HepG2 (cell line): Measurements from ENCODE around the gene SDHAF1. TPM values are rescaled to one million over a fixed set of nuclear protein-coding genes. Genes with fewer than 3 reads are reported as not detected.

Experiments
- ATAC-seq: fragments of 200-7000 bp; cut with Tn5 transposase; 3 replicates; pipeline ENCODE4 v1.9.1; 2020; ENCODE audit warnings: mild to moderate bottlenecking, moderate library complexity
- BruUV-seq: library from RNA; stranded (reverse); fragments of 400-500 nt; replicated peaks from 2 replicates; lab custom pipeline; 2021; lab: Mats Ljungman, UMichigan
- CTCF ChIA-PET: fragments of 300-600 bp; formaldehyde crosslinking; extraction: SDS; loops from one replicate; lab custom pipeline; 2021; ENCODE audit warnings: low total read pairs, inconsistent platforms, low intra/inter-chr PET ratio; lab: Yijun Ruan, JAX
- POLR2A ChIA-PET: fragments of 350-600 bp; sonication (Branson Sonifier 250); formaldehyde crosslinking; loops from one replicate; lab custom pipeline; 2020; ENCODE audit warnings: antibody characterized with exemption, inconsistent platforms; lab: Yijun Ruan, JAX
- DNase-seq: peaks from one replicate; pipeline ENCODE4 v3.0.0-alpha.2; 2015; ENCODE audit warnings: low spot score
- FAIRE-seq: peaks from 3 replicates; lab custom pipeline; 2011; peaks lifted over from hg19 to GRCh38; lab: Jason Lieb, UNC
- H2AFZ ChIP-seq: one replicate; pipeline ENCODE4 v1.6.1; 2011; ENCODE audit warnings: low read length, inconsistent platforms
- H3K27ac ChIP-seq: fragments of 300-600 bp; 3 replicates; pipeline ENCODE4 v1.8.0; 2011; ENCODE audit warnings: mixed run types, mild to moderate bottlenecking, mixed read lengths, low read length, inconsistent platforms; ENCODE audit not compliant: insufficient read depth; ENCODE audit errors: extremely low read length
- H3K27me3 ChIP-seq, 2 experiments: fragments of 200-600 bp in 1 of 2; 2 replicates in 1 of 2; 3 replicates in 1 of 2; pipeline versions ENCODE4 v1.6.0 to v1.8.0; 2011; ENCODE audit warnings: low read length in 2 of 2, mild to moderate bottlenecking in 2 of 2, moderate library complexity in 2 of 2, inconsistent platforms in 1 of 2; ENCODE audit not compliant: insufficient read depth in 2 of 2, control insufficient read depth in 1 of 2
- H3K36me3 ChIP-seq, 2 experiments: fragments of 200-600 bp in 1 of 2; replicated peaks in 1 of 2; 2 replicates in 1 of 2; 3 replicates in 1 of 2; pipeline versions ENCODE4 v1.5.1 to v1.8.0; 2011; ENCODE audit warnings: low read length in 2 of 2, inconsistent platforms in 1 of 2; ENCODE audit not compliant: insufficient read depth in 2 of 2, control insufficient read depth in 1 of 2
- H3K4me1 ChIP-seq: 2 replicates; pipeline ENCODE4 v1.5.1; 2012; ENCODE audit warnings: low read length, inconsistent platforms; ENCODE audit not compliant: insufficient read depth
- H3K4me2 ChIP-seq: 2 replicates; pipeline ENCODE4 v1.6.0; 2011; ENCODE audit warnings: low read depth, low read length, inconsistent platforms
- H3K4me3 ChIP-seq, 3 experiments: fragments of 200-600 bp in 1 of 3; sonication (generic), shearing (Covaris generic) in 1 of 3; replicated peaks in 1 of 3; 2 replicates each; pipeline ENCODE4 v1.5.1; 2011 to 2016; ENCODE audit warnings: low read length in 3 of 3, inconsistent platforms in 2 of 3, low read depth in 2 of 3, mild to moderate bottlenecking in 2 of 3, control low read depth in 1 of 3, mixed read lengths in 1 of 3; ENCODE audit not compliant: insufficient read depth in 1 of 3
- H3K79me2 ChIP-seq: one replicate; pipeline ENCODE4 v1.6.1; 2011; ENCODE audit warnings: low read length, inconsistent platforms; ENCODE audit not compliant: insufficient read depth
- H3K9ac ChIP-seq: 2 replicates; pipeline ENCODE4 v1.6.0; 2011; ENCODE audit warnings: mild to moderate bottlenecking, low read depth, low read length, inconsistent platforms; ENCODE audit not compliant: insufficient read depth
- H3K9me3 ChIP-seq: 2 replicates; pipeline ENCODE4 v1.5.1; 2012; ENCODE audit warnings: mild to moderate bottlenecking, low read length
- H4K20me1 ChIP-seq: 2 replicates; pipeline ENCODE4 v1.6.0; 2011; ENCODE audit warnings: inconsistent platforms, mild to moderate bottlenecking, low read length, moderate library complexity; ENCODE audit not compliant: insufficient read depth
- CREB1 ChIP-seq, 2 experiments: fragments of 450-650 bp in 1 of 2; IDR thresholded peaks; 2 replicates each; pipeline ENCODE4 v1.6.1; 2016 to 2017; ENCODE audit warnings: control low read depth in 1 of 2, mild to moderate bottlenecking in 1 of 2, missing compliant biosample characterization in 1 of 2, missing genetic modification characterization in 1 of 2
- STAG1 ChIP-seq: sonication (generic); formaldehyde crosslinking; IDR thresholded peaks from 2 replicates; pipeline ENCODE4 v1.4.0; 2020; ENCODE audit warnings: missing genetic modification reagents
- TAF15 ChIP-seq: fragments of 200-400 bp; formaldehyde crosslinking; IDR thresholded peaks from one replicate; pipeline ENCODE4 v1.6.1; 2018; ENCODE audit warnings: mild to moderate bottlenecking, low read depth, low read length; ENCODE audit not compliant: poor library complexity, severe bottlenecking
- TMF1 ChIP-seq: sonication (generic); formaldehyde crosslinking; IDR thresholded peaks from 2 replicates; pipeline ENCODE4 v1.8.1; 2022; ENCODE audit warnings: low read depth, missing genetic modification reagents
- ZIK1 ChIP-seq: sonication (generic); formaldehyde crosslinking; IDR thresholded peaks from 2 replicates; pipeline ENCODE4 v1.5.0; 2020; ENCODE audit warnings: mild to moderate bottlenecking, low read depth, missing genetic modification reagents, borderline replicate concordance
- ZNF337 ChIP-seq: sonication (generic); formaldehyde crosslinking; IDR thresholded peaks from 2 replicates; pipeline ENCODE4 v1.5.1; 2020; ENCODE audit warnings: missing genetic modification reagents, low read depth, mild to moderate bottlenecking, borderline replicate concordance
- ZNF720 ChIP-seq: sonication (generic); formaldehyde crosslinking; IDR thresholded peaks from 2 replicates; pipeline ENCODE4 v1.4.0; 2020; ENCODE audit warnings: missing genetic modification reagents
- WGBS: methylation state at CpG from one replicate; pipeline ENCODE4 v1.1.6; 2017; ENCODE audit warnings: low lambda C conversion rate; 5-methylcytosine and 5-hydroxymethylcytosine counted together
- in situ Hi-C: cut with HindIII; loops from 2 replicates; pipeline ENCODE4 v1.10.0; 2017; ENCODE audit warnings: low pct_unique_long_range_greater_than_20kb; ENCODE audit not compliant: extremely low pct_ligation_motif_present
- intact Hi-C: fragments of 100-400 bp; cut with micrococcal nuclease; formaldehyde crosslinking; loops from one replicate; pipeline ENCODE4 v1.10.0; 2022; ENCODE audit not compliant: unreplicated experiment
- polyA plus RNA-seq, 8 experiments: library from polyadenylated mRNA; depleted of rRNA in 3 of 8; stranded (reverse) in 7 of 8; unstranded in 1 of 8; fragments of >200 nt; fragmentation: Illumina TruSeq in 4 of 8; extraction: Trizol in 4 of 8; gene quantifications; 2 replicates each; pipeline versions ENCODE4 v1.2.1 to v1.2.3, GENCODE V29; 2011 to 2016; ENCODE audit warnings: low read depth in 4 of 8, missing spikeins in 1 of 8, mixed read lengths in 1 of 8; ENCODE audit not compliant: insufficient read depth in 1 of 8
- total RNA-seq, 5 experiments: library from RNA; depleted of rRNA; stranded (reverse); fragments of >200 nt; fragmentation: Illumina TruSeq; extraction: Trizol; gene quantifications; 2 replicates each; pipeline ENCODE4 v1.2.3, GENCODE V29; 2016; ENCODE audit warnings: low read depth in 1 of 5
- TF ChIP-seq, protein P1 (sequence below): sonication (generic); formaldehyde crosslinking; IDR thresholded peaks from 2 replicates; pipeline ENCODE4 v1.5.0; 2020; ENCODE audit warnings: missing genetic modification reagents
- TF ChIP-seq, protein P2 (sequence below): sonication (generic); formaldehyde crosslinking; IDR thresholded peaks from 2 replicates; pipeline ENCODE4 v1.8.0; 2023; ENCODE audit warnings: mild to moderate bottlenecking, missing genetic modification reagents
- TF ChIP-seq, protein P3 (sequence below): sonication (generic); formaldehyde crosslinking; IDR thresholded peaks from 2 replicates; pipeline ENCODE4 v1.8.0; 2022; ENCODE audit warnings: mild to moderate bottlenecking, missing genetic modification reagents

SDHAF1 gene
- total and polyA plus RNA-seq, 2 of the 13 experiments (the other 11 are each of a cell fraction or from before 2014, with no cell fraction given): 17.8 to 22.8 TPM

DNA sequence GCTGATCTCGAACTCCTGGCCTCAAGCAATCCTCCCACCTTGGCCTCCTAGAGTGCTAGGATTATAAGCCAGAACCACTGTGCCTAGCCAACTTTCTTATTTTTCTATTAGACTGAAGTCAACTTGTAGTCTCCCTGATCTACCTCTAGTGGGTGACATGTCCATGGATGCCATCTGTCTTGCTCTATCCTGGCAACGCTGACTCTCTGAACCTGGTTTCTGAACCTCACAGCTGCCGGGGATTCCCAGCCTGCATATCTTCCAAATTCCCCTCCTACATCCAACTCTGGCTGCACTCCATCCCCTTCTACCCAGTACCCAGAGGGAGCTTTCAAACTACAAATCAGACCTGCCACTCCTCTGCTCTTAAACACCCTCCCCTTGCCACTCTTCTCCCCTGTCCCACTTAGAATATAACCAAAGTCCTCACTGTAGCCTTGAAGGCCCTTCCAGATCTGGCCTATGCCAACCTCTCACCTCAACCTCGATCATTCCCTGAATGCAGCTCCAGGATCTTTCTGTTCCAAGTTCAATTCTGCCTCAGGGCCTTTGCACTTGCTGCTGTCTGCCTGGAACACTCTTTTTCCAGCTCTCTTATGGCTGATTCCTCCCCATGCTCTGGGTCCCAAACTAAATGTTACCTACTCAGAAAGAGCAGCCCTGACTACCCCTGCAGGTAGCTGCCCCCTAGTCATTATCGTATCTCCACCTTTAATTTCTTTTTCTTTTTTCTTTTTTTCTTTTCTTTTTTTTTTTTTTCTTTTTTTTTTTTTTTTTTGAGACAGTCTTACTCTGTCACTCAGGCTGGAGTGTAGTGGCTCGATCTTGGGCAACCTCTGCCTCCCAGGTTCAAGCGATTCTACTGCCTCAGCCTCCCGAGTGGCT, 35.5 kb downstream of the SDHAF1 start:
- Histone ChIP-seq H3K27me3 (no peaks in the 10 kb centered on the region), H3K27ac (no peak overlapping the region), H3K4me2 (no peak overlapping the region), H3K9me3 (no peaks in the 10 kb centered on the region), H2AFZ (no peak overlapping the region), H3K36me3 (peaks cover 0 to 1% of the 10 kb centered on the region in 2 experiments; a peak in 1 of 5 replicates), H3K4me3 (no peak overlapping the region), H4K20me1 (no peaks in the 10 kb centered on the region), H3K4me1 (peaks cover 8% of the 10 kb centered on the region), H3K9ac (no peak overlapping the region), H3K79me2 (no peaks in the 10 kb centered on the region)
- no peak for DNase-seq
- 90% methylated on average over 8 of the region's 8 CpGs for WGBS
- TF ChIP-seq TMF1 (no peak), STAG1 (CRISPR knock-in tag) (peak; percentile 8; the same call in 1 of the 2 replicates)
- CTCF ChIA-PET: no interaction called here
- POLR2A ChIA-PET: no interaction called here
- intact Hi-C loops: no loop called here
- in situ Hi-C loops: no loop called here
- ATAC-seq: no peak; the same call in 2 of the 3 replicates
- BruUV-seq: no TSS peak
- FAIRE-seq: peak; percentile 43

DNA sequence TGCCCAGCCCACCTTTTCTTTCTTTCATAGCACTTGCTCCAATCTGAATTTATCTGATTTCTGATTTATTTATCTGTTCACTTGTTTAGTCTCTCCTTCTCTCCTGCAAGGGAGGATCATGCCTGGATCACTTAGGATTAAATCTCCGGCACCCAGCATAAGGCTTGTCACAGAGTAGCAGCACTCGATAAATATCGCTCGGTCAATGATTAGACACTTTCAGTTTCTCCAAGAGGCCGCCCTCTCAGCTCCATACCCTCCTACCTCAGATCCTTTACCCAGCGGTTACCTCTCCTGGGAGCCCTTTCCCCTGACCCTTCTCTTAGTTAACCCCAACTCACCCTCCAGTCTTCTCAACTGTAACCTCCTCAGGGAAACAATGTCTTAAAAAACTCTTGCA, 36.3 kb downstream of the SDHAF1 start:
- H4K20me1 ChIP-seq: no peaks in the 10 kb centered on the region
- DNase-seq (no peak), FAIRE-seq (no peak), ATAC-seq (no peak)
- ChIA-PET CTCF (no interaction called here), POLR2A (no interaction called here)
- no peaks in the 10 kb centered on the region for H3K79me2 ChIP-seq
- intact Hi-C loops: no loop called here
- 90% methylated on average over 6 of the region's 6 CpGs for WGBS
- no peak overlapping the region for H2AFZ ChIP-seq
- no peaks in the 10 kb centered on the region for H3K9me3 ChIP-seq
- no peak overlapping the region for H3K4me3 ChIP-seq
- no peak overlapping the region for H3K27ac ChIP-seq
- H3K9ac ChIP-seq: no peak overlapping the region
- no TSS peak for BruUV-seq
- H3K4me2 ChIP-seq: no peak overlapping the region
- peaks cover 12% of the 10 kb centered on the region for H3K4me1 ChIP-seq
- in situ Hi-C loops: no loop called here
- H3K36me3 ChIP-seq: no peaks in the 10 kb centered on the region; a peak in 1 of 5 replicates
- no peaks in the 10 kb centered on the region for H3K27me3 ChIP-seq
- TF ChIP-seq TAF15 (no peak), ZNF337 (no peak), ZNF720 (CRISPR knock-in tag) (no peak), CREB1 (IDR thresholded peaks at IDR 0.05) (no peak), CREB1 (CRISPR knock-in tag; IDR thresholded peaks at IDR 0.05) (no peak), ZIK1 (CRISPR knock-in tag) (no peak)
- TF ChIP-seq, protein P1, sequence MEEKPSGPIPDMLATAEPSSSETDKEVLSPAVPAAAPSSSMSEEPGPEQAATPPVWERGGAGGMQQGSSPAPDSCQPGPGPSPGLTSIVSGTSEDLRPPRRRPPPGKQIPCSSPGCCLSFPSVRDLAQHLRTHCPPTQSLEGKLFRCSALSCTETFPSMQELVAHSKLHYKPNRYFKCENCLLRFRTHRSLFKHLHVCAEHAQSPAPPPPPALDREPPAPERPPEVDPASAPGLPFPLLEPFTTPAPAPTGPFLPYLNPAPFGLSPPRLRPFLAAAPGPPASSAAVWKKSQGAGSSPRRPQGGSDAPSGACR (CRISPR knock-in tag): no peak
- TF ChIP-seq, protein P2, sequence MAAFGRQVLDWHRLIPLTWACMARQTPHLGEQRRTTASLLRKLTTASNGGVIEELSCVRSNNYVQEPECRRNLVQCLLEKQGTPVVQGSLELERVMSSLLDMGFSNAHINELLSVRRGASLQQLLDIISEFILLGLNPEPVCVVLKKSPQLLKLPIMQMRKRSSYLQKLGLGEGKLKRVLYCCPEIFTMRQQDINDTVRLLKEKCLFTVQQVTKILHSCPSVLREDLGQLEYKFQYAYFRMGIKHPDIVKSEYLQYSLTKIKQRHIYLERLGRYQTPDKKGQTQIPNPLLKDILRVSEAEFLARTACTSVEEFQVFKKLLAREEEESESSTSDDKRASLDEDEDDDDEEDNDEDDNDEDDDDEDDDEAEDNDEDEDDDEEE (CRISPR knock-in tag): no peak
- TF ChIP-seq, protein P3, sequence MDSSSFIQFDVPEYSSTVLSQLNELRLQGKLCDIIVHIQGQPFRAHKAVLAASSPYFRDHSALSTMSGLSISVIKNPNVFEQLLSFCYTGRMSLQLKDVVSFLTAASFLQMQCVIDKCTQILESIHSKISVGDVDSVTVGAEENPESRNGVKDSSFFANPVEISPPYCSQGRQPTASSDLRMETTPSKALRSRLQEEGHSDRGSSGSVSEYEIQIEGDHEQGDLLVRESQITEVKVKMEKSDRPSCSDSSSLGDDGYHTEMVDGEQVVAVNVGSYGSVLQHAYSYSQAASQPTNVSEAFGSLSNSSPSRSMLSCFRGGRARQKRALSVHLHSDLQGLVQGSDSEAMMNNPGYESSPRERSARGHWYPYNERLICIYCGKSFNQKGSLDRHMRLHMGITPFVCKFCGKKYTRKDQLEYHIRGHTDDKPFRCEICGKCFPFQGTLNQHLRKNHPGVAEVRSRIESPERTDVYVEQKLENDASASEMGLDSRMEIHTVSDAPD (CRISPR knock-in tag): no peak
